Measurements from ENCODE around the gene UQCR10.

- TF ChIP-seq CTCF (conservative IDR thresholded peaks at IDR 0.05 in 1 of 2, IDR thresholded peaks at IDR 0.05 in 1 of 2; ENCODE audit: extremely low read depth in 1 of 2, insufficient read depth in 1 of 2, low read depth in 1 of 2, low read length in 2 of 2) (no peak), EZH2 (IDR thresholded peaks at IDR 0.05; ENCODE audit: borderline replicate concordance, low read length) (no peak)
Measured at GRCh38 chr22:29804985-29805384, 37.8 kb downstream of the UQCR10 start.
